ENCODE measurements around the gene LILRA6.
"Not testable (repeated sequence)": the region's sequence is repeated elsewhere in the genome, so short reads cannot be mapped to it uniquely, and the experiment has no call there.

Gene LILRA6

DNA sequence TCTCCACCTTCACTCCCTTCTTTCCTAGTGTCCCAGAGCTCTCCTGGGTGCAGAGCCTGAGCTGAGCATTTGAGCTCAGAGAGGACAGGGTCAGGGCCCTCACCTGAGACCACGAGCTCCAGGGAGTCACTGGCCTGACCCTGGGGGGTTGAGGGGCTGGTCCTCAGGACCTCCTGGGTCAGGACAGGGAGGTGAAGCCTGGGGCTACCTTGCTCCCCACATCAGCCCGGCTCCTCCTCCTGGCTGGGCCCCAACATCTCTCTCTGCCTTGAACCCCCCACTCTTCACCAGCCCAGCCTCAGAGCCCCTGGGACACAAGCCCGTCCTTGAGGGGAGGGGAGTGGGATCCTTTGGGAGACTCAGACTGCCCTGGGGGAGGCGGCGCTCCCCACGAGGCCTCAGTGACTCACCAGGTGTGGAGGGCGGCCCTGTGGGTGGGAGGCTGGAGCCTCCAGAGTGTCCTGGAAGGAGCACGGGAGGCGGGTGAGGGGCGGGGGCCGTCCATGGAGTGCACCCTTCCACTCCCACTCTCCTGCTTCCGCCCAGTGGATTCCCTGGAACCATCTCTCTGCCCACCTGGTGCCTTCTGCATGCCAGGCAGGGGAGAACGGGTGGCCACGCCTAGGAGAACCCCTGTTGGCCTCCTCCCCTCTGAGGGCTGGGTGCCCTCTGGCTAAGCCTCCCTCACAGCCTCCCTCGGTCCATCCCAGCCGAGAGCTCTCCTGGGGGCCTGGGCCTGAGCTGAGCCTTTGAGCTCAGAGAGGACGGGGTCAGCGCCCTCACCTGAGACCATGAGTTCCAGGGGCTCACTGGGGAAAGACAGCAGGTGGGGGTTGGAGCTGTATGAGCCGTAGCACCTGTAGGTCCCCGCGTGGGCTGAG, 2.9 kb downstream of the LILRA6 start:
- intact Hi-C loops (cut with DNase I): not testable (repeated sequence)
- peak in 1 of 10 donors; percentile 21 for DNase-seq

GRCh38 chr19:54233941-54234340, 8.6 kb downstream of the LILRA6 start:
- DNase-seq: no peak

DNA sequence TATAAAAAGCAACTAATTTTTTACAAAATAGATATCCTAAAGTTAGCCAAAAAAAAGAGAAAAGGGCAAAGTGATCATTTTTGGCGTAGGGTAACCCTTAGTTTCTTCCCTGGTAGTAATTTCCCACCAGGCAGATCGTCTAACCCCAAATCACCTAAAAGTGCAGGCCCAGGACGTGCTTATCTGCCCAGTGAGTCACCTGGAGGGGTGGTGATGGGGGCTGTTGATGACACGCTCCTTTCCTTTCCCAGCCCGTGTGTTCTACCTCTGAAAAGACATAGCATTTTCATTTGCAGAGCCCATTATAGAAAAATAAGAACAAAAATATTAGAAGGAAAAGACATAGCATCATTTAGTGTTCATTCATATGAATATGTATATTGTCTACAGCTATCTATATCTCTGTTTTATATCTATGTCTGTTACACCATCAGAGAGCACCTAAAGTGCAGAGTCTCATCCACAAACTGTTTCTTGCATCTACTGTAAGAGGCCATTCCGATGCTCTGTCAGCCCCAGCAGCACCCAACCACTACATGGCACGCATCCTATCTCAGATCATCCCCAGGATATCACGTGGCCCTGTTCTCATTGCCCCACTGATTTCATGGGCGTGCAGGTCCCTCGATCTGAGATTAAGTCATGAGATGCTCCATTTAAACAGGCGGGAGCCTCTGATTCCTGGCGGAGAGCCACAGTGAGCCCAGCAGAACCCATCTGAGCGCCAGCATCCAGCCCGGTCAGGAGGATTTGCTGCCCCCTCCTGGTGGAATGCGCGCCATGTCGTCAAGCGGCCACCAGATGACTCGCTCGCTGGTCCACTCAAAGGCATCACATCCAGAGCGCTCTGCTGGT, 11.3 kb downstream of the LILRA6 start:
- peak; percentile 77 to 98 (median 90) for DNase-seq
- intact Hi-C loops (cut with DNase I): loop anchor here (1.0 to 5.0 kb wide), 2 partner anchors 44 to 63 kb away; partner anchors contain the start of gene MBOAT7

More at GRCh38 chr19:54233941-54234340, 8.6 kb downstream of the LILRA6 start:
- intact Hi-C loops (cut with DNase I): loop anchor here (5.0 kb wide), 1 partner anchor 47 kb away; the partner anchor contains the start of gene MBOAT7

- intact Hi-C loops (cut with DNase I): loop anchor here (5.0 kb wide), 1 partner anchor 43 kb away; the partner anchor contains the start of gene MBOAT7
These were observed 12.6 kb downstream of the LILRA6 start for GRCh38 chr19:54230031-54230430.

DNA sequence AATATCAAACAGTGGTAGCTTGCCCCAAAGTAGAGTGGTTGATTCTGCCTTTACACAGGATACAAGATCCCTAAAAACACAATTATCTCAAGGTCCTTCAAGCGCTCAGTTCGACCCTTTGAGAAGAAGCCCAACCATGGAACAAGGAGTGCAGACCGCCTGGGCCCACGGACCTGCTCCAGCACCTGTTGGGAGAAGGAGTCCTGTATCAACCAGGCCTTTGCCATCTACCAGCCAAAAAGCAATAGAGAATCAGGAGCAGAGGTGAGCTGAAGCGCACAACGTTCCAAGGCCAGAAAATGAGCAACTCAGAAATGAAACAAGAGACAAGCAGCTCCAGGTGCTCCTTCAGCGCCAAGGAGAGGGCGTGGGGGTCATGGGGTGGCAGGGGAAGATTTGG, 13.4 kb downstream of the LILRA6 start:
- intact Hi-C loops (cut with DNase I): no loop called here

More at GRCh38 chr19:54230031-54230430, 12.6 kb downstream of the LILRA6 start:
- no peak for DNase-seq

DNA sequence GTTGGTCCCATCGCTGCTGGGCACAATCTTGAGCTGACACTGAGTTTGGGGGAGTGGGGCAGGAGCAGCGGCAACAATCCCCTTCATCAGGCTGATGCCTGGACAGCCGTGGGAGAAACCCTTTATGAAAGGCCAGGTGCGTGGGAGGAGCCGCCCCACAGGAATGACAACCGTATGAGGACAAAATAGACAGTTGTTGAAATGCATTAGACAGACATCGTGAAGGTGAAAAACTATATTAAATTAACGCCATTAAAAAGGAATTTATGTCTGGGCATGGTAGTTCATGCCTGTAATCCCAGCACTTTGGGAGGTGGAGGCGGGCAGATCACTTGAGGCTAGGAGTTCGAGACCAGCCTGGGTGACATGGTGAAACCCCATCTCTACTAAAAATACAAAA, 18.0 kb downstream of the LILRA6 start:
- DNase-seq; intact Hi-C loops (cut with DNase I): not testable (repeated sequence)

More for the DNA sequence above, 13.4 kb downstream of the LILRA6 start:
- no peak for DNase-seq

DNA sequence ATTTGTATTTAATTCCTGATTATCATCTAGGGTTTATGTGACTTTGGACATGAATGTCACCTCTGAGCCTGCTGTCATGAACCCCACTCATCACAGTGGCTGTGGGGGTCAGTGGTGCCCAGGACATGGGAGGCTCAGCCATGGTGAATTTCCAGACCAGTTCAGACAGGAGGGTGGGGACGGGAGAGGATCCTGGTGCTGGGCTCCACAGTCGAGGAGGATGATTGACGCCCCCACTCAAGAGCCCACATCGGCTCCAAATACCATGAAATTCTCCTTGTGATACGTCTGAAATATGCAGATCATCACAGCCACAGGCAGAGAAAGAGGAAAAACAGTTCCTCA, 18.7 kb downstream of the LILRA6 start:
- intact Hi-C loops (cut with DNase I); DNase-seq: not testable (repeated sequence)

GRCh38 chr19:54223277-54223936, 19.2 kb downstream of the LILRA6 start:
- DNase-seq; intact Hi-C loops (cut with DNase I): not testable (repeated sequence)

- DNase-seq; intact Hi-C loops (cut with DNase I): not testable (repeated sequence)
These were observed 19.9 kb downstream of the LILRA6 start, which contains the start of gene LILRB3 for GRCh38 chr19:54222474-54223276. Gene LILRB3 (minus strand): TSS chr19:54223007. CDS start chr19:54222976, 31 bp downstream.

DNA sequence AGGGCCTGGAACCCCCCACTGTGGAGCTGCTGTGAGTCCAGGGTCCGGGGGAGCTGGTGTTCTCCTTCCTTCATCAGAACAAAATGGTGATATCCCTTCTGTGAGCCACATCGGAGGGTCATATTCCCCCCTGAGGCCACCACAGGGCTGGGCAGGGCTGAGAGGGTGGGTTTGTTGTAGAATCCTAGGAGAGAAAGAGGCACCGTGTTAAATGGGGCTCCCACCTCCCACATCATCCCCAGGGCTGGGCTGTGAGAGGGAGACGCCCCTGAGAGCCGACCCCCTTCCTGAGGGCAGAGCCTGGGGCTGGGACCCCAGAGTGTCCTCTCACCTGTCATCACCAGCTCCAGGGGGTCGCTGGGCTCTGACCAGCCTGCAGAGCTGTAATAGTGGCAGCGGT, 20.6 kb downstream of the LILRA6 start:
- DNase-seq; intact Hi-C loops (cut with DNase I): not testable (repeated sequence)

DNA sequence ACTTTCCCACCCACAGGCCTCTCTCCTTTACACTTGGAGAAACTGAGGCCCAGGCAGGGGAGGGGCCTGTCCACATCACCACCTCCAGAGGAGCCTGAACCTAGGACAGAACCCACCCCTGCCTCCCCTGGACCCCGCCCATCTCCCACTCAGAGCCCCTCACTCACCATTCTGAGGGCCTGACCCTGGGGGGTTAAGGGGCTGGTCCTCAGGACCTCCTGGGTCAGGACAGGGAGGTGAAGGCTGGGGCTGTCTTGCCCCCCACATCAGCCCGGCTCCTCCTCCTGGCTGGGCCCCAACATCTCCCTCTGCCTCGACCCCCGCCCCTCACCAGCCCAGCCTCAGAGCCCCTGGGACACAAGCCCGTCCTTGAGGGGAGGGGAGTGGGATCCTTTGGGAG, 22.9 kb downstream of the LILRA6 start:
- intact Hi-C loops (cut with DNase I); DNase-seq: not testable (repeated sequence)

- intact Hi-C loops (cut with DNase I): no loop called here
- DNase-seq: peak in 1 of 10 donors; percentile 78
These were observed 23.5 kb downstream of the LILRA6 start for GRCh38 chr19:54218960-54219661.

DNA sequence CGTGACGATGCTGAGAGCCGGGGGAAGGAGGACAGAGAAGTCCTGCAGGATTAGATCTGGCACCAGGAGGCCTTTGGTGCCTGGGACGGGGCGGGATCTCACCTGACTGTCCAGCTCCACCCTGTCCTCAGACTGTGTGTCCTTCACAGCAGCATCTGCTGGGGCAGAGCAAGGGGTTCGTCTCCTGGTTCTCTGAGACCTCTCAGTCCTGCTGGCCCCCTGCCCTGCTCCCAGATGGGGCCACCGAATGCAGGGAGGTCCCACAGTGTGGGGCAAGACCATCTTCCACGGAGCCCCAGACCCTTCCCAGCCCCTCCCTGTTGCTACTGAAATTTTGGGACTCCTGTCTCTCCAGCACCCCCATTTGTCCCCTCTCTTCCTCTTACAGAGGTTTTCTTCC, 24.3 kb downstream of the LILRA6 start:
- peak in 1 of 10 donors; percentile 59 for DNase-seq
- intact Hi-C loops (cut with DNase I): no loop called here

DNA sequence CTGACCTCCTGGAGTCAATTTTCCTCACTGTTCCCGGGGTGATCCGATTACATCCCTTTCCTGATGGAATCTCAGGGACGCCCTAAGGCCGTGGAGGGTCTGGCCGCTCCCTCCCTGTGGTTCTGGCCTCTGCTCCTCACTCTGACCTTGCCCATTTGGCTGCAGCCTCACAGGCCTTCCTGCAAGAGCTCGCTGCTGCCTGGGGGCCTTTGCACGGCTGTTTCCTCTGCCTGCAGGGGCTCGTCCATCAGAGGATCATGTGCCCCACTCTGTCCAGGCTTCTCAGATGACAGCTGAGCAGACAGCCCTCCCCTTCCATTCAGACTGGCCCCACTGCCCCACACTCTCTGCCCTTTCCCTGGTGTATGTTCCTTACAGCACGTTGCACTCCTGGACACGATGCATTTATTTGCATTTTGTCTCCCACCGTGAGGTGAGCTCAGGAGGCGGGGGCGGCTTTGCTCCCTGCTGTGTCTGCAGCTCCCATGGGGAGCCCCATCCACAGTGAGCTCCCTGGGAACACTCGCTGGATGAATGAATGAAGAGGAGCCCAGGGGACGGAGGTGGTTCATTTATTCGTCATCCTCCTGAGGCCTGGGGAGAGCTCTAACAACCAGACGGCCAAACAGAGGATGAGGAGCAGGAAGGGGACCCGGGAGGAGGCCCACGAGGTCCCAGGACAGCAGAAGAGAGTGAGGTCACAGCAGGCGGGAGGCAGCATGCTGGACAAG, 24.9 kb downstream of the LILRA6 start:
- intact Hi-C loops (cut with DNase I): not testable (repeated sequence)
- DNase-seq: peak in 1 of 10 donors; percentile 35

DNA sequence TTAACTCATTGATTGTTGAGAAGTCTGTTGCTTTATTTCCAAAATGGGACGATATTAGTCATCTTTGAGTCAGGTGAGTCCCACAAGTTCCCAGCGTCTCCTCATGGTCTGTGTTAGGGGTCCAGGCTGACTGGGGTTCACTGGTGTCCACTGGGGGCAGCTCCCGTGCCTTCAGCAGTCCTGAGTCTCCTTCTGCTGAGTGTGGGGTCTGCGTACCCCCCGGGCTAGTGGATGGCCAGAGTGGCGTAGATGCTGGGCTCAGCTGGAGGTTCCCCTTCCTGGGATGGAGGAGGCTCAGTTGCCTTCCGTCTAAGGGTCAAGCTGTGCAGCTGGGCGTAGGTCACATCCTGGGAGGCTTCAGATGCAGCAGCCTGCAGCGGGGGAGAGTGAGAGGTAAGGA, 25.7 kb downstream of the LILRA6 start:
- intact Hi-C loops (cut with DNase I): no loop called here
- DNase-seq: peak in 2 of 10 donors; percentile 15 to 51

GRCh38 chr19:54214734-54215133, 27.9 kb downstream of the LILRA6 start:
- intact Hi-C loops (cut with DNase I): not testable (repeated sequence)
- DNase-seq: peak in 2 of 10 donors; percentile 20 to 53

- peak in 1 of 10 donors; percentile 8 for DNase-seq
- intact Hi-C loops (cut with DNase I): not testable (repeated sequence)
These were observed 28.4 kb downstream of the LILRA6 start for GRCh38 chr19:54214217-54214616.

- DNase-seq: peak in 2 of 10 donors; percentile 31 to 46
- intact Hi-C loops (cut with DNase I): no loop called here
These were observed 31.4 kb downstream of the LILRA6 start for GRCh38 chr19:54211235-54211634.
